ENCODE measurements around the gene FAM184A. TPM values are rescaled to one million over a fixed set of nuclear protein-coding genes. Genes with fewer than 3 reads are reported as not detected.

Gene FAM184A
- total and polyA plus RNA-seq, 10 of the 15 experiments (the other 5 are each of a cell fraction or from before 2014, with no cell fraction given): 0.15 to 0.23 TPM; not detected in 8

- TF ChIP-seq FOS (IDR thresholded peaks at IDR 0.05; ENCODE audit: borderline replicate concordance, extremely low read depth, insufficient read length): no peak
- no peak for TF ChIP-seq CHD1 (IDR thresholded peaks at IDR 0.05; ENCODE audit: low read depth, low read length)
- TF ChIP-seq PAX8 (IDR thresholded peaks at IDR 0.05): no peak
- no peak for TF ChIP-seq JUNB (IDR thresholded peaks at IDR 0.05)
- no peak for TF ChIP-seq SIX5 (IDR thresholded peaks at IDR 0.05; ENCODE audit: low read depth, low read length, severe bottlenecking)
- TF ChIP-seq TCF3 (IDR thresholded peaks at IDR 0.05; ENCODE audit: borderline replicate concordance, insufficient read depth, low read depth, low read length): no peak
- no peak for TF ChIP-seq SRF (IDR thresholded peaks at IDR 0.05; ENCODE audit: low read depth in 2 of 2, low read length in 2 of 2)
- no peak for TF ChIP-seq SMC3 (IDR thresholded peaks at IDR 0.05; ENCODE audit: borderline replicate concordance, low read length)
Measured at GRCh38 chr6:118918329-118918725, 160.1 kb downstream of the FAM184A start (continued).

- ChIA-PET RAD21 (ENCODE audit: unreplicated experiment) (no interaction called here), SMC1A (ENCODE audit: uncharacterized antibody, unreplicated experiment) (interaction anchor here (0.6 kb wide), 1 partner anchor 352 kb away, joined by 3 read pairs; no protein-coding TSS in a partner anchor), CTCF (no interaction called here), POLR2A (interaction anchor here (2.2 kb wide), 1 partner anchor 13 kb away, joined by 5 read pairs; no protein-coding TSS in a partner anchor)
- H3K36me3 ChIP-seq (ENCODE audit: control insufficient read depth in 2 of 2, insufficient read depth in 2 of 2, low read length in 1 of 2): peaks cover 2 to 22% of the 10 kb centered on the region in 2 experiments
- H3K4me2 ChIP-seq (ENCODE audit: control insufficient read depth, insufficient read depth): no peak overlapping the region
- TF ChIP-seq MEF2A (IDR thresholded peaks at IDR 0.05; ENCODE audit: insufficient read depth, low read depth, low read length): no peak
- no peak for TF ChIP-seq SREBF2 (IDR thresholded peaks at IDR 0.05; ENCODE audit: low read length)
- no peak for TF ChIP-seq FOS (IDR thresholded peaks at IDR 0.05; ENCODE audit: borderline replicate concordance, extremely low read depth, insufficient read length)
- no peak for TF ChIP-seq RELA (IDR thresholded peaks at IDR 0.05; ENCODE audit: borderline replicate concordance, partially characterized antibody)
- no peak for TF ChIP-seq ESRRA (IDR thresholded peaks at IDR 0.05; ENCODE audit: low read length)
- no peak for TF ChIP-seq ZSCAN29 (IDR thresholded peaks at IDR 0.05)
- no peak for TF ChIP-seq NKRF (conservative IDR thresholded peaks at IDR 0.05)
- TF ChIP-seq CREB1 (IDR thresholded peaks at IDR 0.05; ENCODE audit: low read depth): no peak
- no peak for TF ChIP-seq ELK1 (IDR thresholded peaks at IDR 0.05; ENCODE audit: low read depth, low read length)
- TF ChIP-seq NFIC (IDR thresholded peaks at IDR 0.05; ENCODE audit: low read depth, low read length): no peak
- no peak for TF ChIP-seq IRF5 (IDR thresholded peaks at IDR 0.05; ENCODE audit: borderline replicate concordance)
- TF ChIP-seq JUNB (IDR thresholded peaks at IDR 0.05): no peak
- DNase-seq (ENCODE audit: low read depth, low spot score) (no peak), ATAC-seq (no peak), FAIRE-seq (no peak)
- no peaks in the 10 kb centered on the region for H3K79me2 ChIP-seq (ENCODE audit: control insufficient read depth, insufficient read depth, low read length)
- no peaks in the 10 kb centered on the region for H3K9me3 ChIP-seq (replicated peaks; ENCODE audit: control insufficient read depth, insufficient read depth, low read length)
- H3K4me3 ChIP-seq: no peak overlapping the region
- no peak overlapping the region for H3K9ac ChIP-seq (ENCODE audit: control insufficient read depth, insufficient read depth, low read length)
- BruUV-seq (replicated peaks): no TSS peak
- no peaks in the 10 kb centered on the region for H3K4me1 ChIP-seq (ENCODE audit: control insufficient read depth, insufficient read depth, low read length)
- WGBS (ENCODE audit: insufficient coverage, insufficient replicate concordance, low lambda C conversion rate, missing lambda C conversion rate): 97% methylated on average over 5 of the region's 5 CpGs
- in situ Hi-C loops (cut with MboI) (no loop called here), intact Hi-C loops (cut with micrococcal nuclease; ENCODE audit: unreplicated experiment) (no loop called here)
- H2AFZ ChIP-seq (ENCODE audit: control insufficient read depth, low read depth, low read length): no peak overlapping the region
- no peak overlapping the region for H3K27ac ChIP-seq (ENCODE audit: control insufficient read depth, insufficient read depth)
- no peaks in the 10 kb centered on the region for H4K20me1 ChIP-seq (ENCODE audit: control insufficient read depth, insufficient read depth)
- no peaks in the 10 kb centered on the region for H3K27me3 ChIP-seq (replicated peaks in 1 of 2; ENCODE audit: control insufficient read depth in 2 of 2, insufficient read depth in 2 of 2, low read length in 1 of 2)
Measured at GRCh38 chr6:118917546-118918328, 160.7 kb downstream of the FAM184A start.

Measured in GM12878 (cell line).